Hematopoietic multipotent progenitor cell treated with erythropoietin and hydrocortisone succinate and interleukin-3 and kit ligand, for 8 days (in vitro differentiated cells): ENCODE data around the gene TRAPPC3.
"Not testable (repeated sequence)": the region's sequence is repeated elsewhere in the genome, so short reads cannot be mapped to it uniquely, and the experiment has no call there.

Source experiments
- DNase-seq: peaks from one replicate; pipeline ENCODE4 v3.0.0-alpha.2; 2015

The TRAPPC3 gene

DNA sequence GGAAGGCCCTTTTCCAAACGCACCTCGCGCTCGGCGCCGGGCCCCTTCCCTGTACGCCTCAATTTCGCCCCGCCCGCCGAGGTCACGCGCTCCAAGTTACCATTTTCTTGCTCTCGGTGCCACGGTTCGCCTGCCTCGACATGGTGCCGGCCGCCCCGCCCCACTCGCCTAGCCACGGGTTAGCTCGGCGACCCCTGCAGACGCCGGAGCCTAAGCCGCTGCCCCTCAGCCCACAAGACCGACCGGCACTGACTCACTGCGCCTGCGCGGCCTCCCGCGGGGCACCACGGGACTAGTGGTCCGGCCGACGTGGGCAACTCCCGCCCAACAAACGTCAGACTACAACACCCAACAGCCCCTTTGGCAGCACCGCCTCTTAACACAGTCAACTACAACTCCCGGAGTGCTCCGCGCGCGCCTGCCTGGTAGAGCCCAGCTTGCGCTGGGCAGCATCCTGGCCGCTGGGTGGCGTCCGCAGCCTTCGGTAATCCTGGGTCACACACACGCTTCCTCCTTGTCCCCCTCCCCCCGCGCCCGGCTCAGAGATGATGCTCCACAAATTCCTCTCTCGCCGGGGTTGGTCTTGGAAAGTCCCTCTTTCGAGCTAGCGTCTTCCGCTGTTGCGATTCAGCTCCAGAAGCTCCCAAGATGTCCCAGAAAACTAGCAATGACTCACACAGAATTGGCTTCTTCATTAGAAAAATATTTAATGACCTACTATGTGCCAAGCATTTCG lies at the start of gene TRAPPC3:
TRAPPC3 (minus strand) TSS at position 250 of the 736 bp plus-strand sequence; CDS start at position 142, 108 bp downstream.
- peak; percentile 100 for DNase-seq

DNA sequence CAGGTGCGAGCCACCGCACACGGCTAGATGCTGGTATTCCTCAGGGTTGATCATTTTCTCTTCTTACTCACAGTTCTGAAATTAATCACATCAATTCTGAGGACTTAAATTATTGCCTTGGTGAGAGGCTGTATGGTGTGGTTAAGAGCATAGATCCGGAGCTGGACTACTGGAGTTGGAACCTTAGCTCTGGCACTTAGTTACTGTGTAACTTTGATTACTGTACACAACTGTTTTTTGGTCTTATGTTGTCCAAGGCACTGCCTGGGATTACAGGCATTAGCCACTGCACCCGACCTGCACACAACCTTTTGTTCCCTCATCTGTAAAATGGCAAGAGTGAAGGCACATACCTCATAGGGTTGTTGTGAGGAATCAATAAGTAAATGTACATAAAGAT lies 49.4 kb upstream of the TRAPPC3 start:
- DNase-seq, result no peak

DNA sequence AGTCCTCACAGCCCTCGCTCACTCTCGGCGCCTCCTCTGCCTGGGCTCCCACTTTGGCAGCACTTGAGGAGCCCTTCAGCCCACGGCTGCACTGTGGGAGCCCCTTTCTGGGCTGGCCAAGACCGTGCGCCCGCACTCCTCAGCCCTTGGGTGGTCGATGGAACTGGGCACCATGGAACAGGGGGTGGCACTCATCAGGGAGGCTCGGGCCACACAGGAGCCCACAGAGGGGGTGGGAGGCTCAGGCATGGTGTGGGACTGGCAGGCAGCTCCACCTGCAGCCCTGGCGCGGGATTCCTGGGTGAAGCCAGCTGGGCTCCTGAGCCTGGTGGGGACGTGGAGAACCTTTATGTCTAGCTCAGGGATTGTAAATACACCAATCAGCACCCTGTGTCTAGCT lies 47.5 kb upstream of the TRAPPC3 start:
- DNase-seq, result not testable (repeated sequence)

- DNase-seq, result peak; percentile 91
These were observed 38.7 kb upstream of the TRAPPC3 start for GRCh38 chr1:36187800-36188593.

- no peak for DNase-seq
These were observed 34.1 kb upstream of the TRAPPC3 start for GRCh38 chr1:36183309-36183856.

DNA sequence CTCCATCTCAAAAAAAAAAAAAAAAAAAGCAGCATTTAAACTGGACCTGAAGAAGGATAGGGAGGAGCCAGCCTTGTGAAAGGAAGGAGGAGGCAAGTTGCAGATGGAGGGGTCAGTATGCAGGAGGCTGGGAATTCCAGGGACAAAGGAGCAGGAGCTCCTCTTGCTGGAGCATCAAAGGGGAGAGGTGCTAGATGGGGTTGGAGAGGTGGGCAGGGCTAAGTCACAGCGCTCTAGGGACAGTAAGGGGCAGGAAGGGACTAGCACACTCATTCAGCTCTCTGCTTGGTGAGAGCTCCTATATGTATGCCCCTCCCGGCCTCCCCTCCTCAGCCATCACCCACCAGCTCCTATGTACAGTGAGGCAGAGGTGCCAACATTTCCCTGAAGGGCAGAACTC lies 33.4 kb upstream of the TRAPPC3 start:
- DNase-seq, result no peak

DNA sequence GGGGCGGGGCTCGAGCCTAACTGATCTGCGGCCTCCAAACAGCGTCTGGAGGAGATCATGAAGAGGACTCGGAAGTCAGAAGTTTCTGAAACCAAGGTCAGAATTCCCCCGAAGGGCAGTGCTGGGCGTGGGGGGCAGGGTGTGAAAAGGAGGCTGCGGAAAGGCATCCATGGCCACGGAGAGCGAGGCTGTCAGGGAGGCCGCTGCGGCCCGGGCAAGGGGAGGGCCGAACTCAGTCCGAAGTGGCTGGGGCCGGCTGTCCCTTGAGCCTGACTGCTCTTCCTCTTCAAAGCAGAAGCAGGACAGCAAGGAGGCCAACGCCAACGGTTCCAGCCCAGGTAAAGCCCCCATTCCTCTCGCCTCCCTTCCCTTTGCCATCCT lies 29.9 kb upstream of the TRAPPC3 start:
- no peak for DNase-seq

DNA sequence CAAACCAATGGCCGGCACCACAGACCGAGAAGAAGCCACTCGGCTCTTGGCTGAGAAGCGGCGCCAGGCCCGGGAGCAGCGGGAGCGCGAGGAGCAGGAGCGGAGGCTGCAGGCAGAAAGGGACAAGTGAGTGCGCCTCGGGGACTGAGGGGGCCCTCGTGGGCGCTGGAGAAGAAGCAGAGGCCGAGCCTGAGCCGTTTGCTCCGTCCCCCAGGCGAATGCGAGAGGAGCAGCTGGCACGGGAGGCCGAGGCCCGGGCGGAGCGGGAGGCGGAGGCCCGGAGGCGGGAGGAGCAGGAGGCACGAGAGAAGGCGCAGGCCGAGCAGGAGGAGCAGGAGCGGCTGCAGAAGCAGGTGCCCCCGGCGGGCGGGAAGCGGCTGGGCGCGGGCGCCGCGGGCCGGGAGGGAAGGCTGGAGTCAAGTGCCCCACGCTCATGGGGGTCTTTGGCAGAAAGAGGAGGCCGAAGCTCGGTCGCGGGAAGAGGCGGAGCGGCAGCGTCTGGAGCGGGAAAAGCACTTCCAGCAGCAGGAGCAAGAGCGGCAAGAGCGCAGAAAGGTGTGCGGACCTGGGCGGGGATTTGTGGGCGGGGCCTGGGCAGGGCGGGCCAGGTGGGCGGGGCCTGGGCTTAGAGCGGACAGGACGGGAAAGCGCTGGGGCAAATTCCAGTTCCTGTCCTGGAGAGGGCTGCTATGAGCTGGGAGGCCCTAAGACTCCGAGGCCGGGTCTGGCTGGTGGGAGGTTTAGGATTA lies 29.4 kb upstream of the TRAPPC3 start:
- no peak for DNase-seq

DNA sequence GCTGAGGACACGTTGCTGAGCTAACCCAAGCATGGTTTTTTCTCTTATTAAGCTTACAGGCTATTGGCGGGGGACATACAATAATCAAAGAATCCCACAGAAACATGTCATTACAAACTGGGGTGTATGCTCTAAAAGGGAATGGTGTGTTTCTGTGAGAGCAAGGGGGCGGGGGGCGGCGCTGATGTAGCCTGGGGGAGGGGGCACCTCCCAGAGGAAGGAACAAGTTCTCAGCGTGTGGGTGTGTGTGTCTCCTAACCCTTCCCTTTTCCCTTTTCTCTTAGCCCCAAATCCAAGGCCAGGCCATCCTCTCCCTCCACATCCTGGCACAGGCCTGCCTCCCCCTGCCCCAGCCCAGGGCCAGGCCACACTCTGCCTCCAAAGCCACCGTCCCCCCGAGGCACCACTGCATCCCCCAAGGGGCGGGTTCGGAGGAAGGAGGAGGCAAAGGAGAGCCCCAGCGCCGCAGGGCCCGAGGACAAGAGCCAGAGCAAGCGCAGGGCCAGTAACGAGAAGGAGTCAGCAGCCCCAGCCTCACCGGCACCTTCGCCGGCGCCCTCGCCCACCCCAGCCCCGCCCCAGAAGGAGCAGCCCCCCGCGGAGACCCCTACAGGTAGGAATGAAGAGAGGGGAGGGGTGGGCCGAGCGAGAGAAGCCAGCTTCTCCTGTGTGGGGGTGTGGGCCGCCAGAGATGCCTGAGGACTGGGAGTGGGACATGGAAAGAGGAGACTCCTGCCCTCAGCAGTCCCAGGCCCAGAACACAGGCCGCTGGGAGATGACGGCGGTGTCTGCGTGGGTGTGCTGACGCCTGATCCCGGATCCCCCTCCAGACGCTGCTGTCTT lies 28.5 kb upstream of the TRAPPC3 start:
- no peak for DNase-seq

GRCh38 chr1:36176106-36176949 lies 27.0 kb upstream of the TRAPPC3 start:
- no peak for DNase-seq

DNA sequence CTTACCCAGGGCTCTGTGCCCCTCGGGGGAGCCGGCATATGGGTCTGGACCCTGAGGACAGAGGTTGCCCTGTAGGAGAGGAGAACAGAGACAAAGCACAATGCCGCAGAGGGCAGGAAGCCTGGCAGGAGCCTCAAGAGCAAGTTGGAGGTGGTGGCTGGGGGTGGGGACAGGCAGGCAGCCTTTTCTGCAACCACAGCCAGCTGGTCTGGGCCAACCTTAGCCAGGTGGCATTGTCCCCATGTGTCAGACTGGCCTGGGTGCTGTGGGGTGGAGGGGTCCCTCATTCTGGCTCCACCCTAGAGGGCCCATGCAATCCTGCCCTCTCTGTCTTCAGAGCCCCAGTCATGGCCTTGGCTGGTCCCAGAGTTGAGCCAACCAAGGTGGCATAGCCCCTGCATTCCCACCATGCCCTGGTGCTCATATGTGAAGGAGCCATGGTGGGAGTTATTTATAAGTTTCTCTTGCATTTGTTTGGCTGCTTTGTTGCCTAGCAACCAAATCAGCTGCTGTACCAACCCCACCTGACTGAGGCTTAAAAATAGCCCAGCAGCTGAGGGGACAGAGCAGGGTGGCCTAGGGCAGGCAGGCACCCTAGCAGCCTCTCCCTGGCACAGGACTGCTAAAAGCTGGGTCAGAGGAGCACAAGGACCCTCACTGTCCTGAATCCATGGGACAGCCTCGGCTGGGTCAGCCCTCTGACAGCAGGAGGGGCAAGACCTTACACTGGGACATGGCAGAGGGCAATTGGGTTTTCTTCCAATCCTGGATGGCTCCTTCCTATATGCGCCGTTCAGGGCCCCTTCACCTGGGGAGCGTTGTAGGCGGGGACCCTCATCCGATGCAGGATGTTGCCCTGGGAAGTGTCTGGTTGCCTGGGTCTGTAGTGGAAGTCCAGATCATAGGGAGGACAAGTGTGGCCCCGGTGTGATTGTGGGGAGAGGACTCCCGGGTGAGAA lies 26.1 kb upstream of the TRAPPC3 start:
- peak; percentile 16 for DNase-seq

GRCh38 chr1:36174713-36175112 lies 25.4 kb upstream of the TRAPPC3 start:
- DNase-seq, result no peak

DNA sequence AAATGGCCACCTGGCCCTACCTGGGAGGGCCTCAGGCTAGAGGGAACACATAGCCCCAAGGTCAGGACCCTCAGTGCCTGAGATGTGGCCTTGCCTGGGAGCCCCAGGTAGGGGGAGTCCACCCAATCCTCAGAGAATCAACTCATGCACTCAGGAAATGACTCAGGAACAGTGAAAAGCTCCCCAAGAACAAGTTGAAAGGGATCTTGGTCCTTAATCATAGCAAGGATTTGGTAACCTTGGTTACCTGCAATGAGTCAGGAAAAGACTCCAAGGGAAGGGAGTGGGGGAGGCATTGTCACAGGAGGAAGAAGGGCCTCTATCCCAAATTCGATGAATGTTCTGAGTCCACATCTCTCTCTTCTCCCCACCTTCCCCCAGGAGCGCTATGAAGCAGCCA lies 23.7 kb upstream of the TRAPPC3 start:
- no peak for DNase-seq

DNA sequence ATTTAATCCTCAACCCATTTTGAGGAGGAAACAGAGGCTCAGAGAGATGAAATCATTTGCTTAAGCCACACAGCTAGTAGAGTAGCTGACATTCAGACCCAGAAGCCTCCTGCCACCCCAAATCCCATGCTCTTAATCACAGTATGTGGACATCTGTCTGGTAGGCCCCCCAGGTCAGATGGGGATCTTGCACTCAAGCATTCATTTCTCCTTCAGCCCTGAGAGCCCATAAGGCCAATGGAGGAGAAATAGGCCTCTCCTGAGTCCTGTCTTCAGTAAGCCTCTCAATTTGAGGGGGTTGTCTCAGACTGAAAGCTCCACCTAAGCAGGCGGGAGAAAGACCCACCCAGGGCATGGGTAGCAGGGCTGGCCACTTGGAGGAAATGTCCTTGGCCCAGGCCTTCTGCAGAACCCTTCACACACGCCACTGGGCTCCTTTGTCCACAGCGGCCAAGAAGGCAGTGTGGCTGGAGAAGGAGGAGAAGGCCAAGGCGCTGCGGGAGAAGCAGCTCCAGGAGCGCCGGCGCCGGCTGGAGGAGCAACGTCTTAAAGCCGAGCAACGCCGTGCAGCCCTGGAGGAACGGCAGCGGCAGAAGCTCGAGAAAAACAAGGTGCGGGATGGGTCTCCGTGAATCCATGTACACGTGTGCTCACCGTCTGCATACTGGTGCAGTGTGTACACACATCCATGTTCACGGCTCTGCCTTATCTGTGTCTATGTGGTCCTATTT lies 22.9 kb upstream of the TRAPPC3 start:
- DNase-seq, result no peak

GRCh38 chr1:36170643-36171412 lies 21.5 kb upstream of the TRAPPC3 start:
- DNase-seq, result no peak

GRCh38 chr1:36168514-36168913 lies 19.2 kb upstream of the TRAPPC3 start:
- no peak for DNase-seq

GRCh38 chr1:36166938-36167905 lies 17.9 kb upstream of the TRAPPC3 start:
- DNase-seq, result no peak
